GM12878 (cell line): ENCODE data around the gene FBXL12. TPM values are rescaled to one million over a fixed set of nuclear protein-coding genes. Genes with fewer than 3 reads are reported as not detected.

Experiments used
- CREM ChIP-seq: IDR thresholded peaks from 2 replicates; pipeline ENCODE4 v1.6.1; 2014; ENCODE audit warnings: antibody characterized with exemption, low read depth
- E2F8 ChIP-seq: fragments of 450-650 bp; IDR thresholded peaks from 2 replicates; pipeline ENCODE4 v1.6.1; 2018; ENCODE audit warnings: mild to moderate bottlenecking, low read depth, moderate library complexity; ENCODE audit not compliant: partially characterized antibody
- EED ChIP-seq: sonication (generic); IDR thresholded peaks from 2 replicates; pipeline ENCODE4 v1.6.1; 2016; ENCODE audit warnings: antibody characterized with exemption, low read depth
- FOXK2 ChIP-seq: fragments of 450-650 bp; IDR thresholded peaks from 2 replicates; pipeline ENCODE4 v1.6.1; 2017; ENCODE audit warnings: mild to moderate bottlenecking, moderate library complexity
- HCFC1 ChIP-seq: fragments of 150-350 bp; IDR thresholded peaks from 2 replicates; pipeline ENCODE4 v1.6.1; 2014; ENCODE audit warnings: low read length
- HDGF ChIP-seq: fragments of 450-650 bp; IDR thresholded peaks from 2 replicates; pipeline ENCODE4 v1.6.1; 2016; ENCODE audit warnings: antibody characterized with exemption
- IRF5 ChIP-seq: fragments of 450-650 bp; IDR thresholded peaks from 2 replicates; pipeline ENCODE4 v1.6.1; 2017; ENCODE audit warnings: borderline replicate concordance
- KAT2A ChIP-seq: conservative IDR thresholded peaks from 2 replicates; pipeline ENCODE4 v1.6.1; 2011; ENCODE audit warnings: low read depth, low read length; ENCODE audit not compliant: control insufficient read depth
- MAX ChIP-seq: IDR thresholded peaks from 2 replicates; pipeline ENCODE4 v1.6.1; 2012; ENCODE audit warnings: low read depth, low read length, improper control_type of control experiment
- NR2C1 ChIP-seq: fragments of 450-650 bp; IDR thresholded peaks from 2 replicates; pipeline ENCODE4 v1.6.1; 2017; ENCODE audit warnings: antibody characterized with exemption, mild to moderate bottlenecking, moderate library complexity
- POLR2AphosphoS2 ChIP-seq: IDR thresholded peaks from 2 replicates; pipeline ENCODE4 v1.6.1; 2011; ENCODE audit warnings: low read depth, mild to moderate bottlenecking, low read length, improper control_type of control experiment, moderate library complexity
- POU2F2 ChIP-seq: IDR thresholded peaks from 3 replicates; pipeline ENCODE4 v1.6.1; 2011; ENCODE audit warnings: low read depth, mild to moderate bottlenecking, low read length, borderline replicate concordance
- SKIL ChIP-seq: fragments of 450-650 bp; IDR thresholded peaks from 2 replicates; pipeline ENCODE4 v1.6.1; 2017; ENCODE audit warnings: mild to moderate bottlenecking, low read depth, inconsistent platforms; ENCODE audit not compliant: poor library complexity, severe bottlenecking
- SMARCA5 ChIP-seq: fragments of 450-650 bp; IDR thresholded peaks from 2 replicates; pipeline ENCODE4 v1.6.1; 2017; ENCODE audit warnings: mild to moderate bottlenecking
- SREBF1 ChIP-seq: IDR thresholded peaks from 2 replicates; pipeline ENCODE4 v1.6.1; 2012; ENCODE audit warnings: mild to moderate bottlenecking, low read length
- ZBTB11 ChIP-seq: fragments of 450-650 bp; formaldehyde crosslinking; IDR thresholded peaks from 2 replicates; pipeline ENCODE4 v1.5.0; 2022; ENCODE audit warnings: mild to moderate bottlenecking, missing genetic modification characterization
- ZNF384 ChIP-seq: IDR thresholded peaks from 2 replicates; pipeline ENCODE4 v1.6.1; 2012; ENCODE audit warnings: low read depth, mild to moderate bottlenecking, low read length, improper control_type of control experiment, borderline replicate concordance
- ZNF622 ChIP-seq: fragments of 450-650 bp; IDR thresholded peaks from 2 replicates; pipeline ENCODE4 v1.6.1; 2017; ENCODE audit warnings: mild to moderate bottlenecking, inconsistent platforms
- polyA plus RNA-seq, 11 experiments: library from polyadenylated mRNA; depleted of rRNA in 4 of 11; unstranded in 6 of 11; stranded (reverse) in 5 of 11; fragments of >200 nt; fragmentation: Nextera tagmentation in 4 of 11; fragmentation: Illumina TruSeq in 1 of 11; extraction: Ambion mirVana in 4 of 11; extraction: Trizol in 1 of 11; gene quantifications; 1 replicate in 1 of 11; 2 replicates in 10 of 11; pipeline versions ENCODE4 v1.2.1 to v1.2.3, GENCODE V29; 2011 to 2016; ENCODE audit warnings: inconsistent platforms in 2 of 11, missing spikeins in 2 of 11, low read depth in 1 of 11
- total RNA-seq, 4 experiments: library from RNA; depleted of rRNA in 3 of 4; stranded (reverse); fragments of >200 nt in 3 of 4; fragmentation: Illumina TruSeq in 1 of 4; extraction: Trizol in 1 of 4; gene quantifications; 2 replicates each; pipeline versions ENCODE4 v1.2.1 to v1.2.3, GENCODE V29; 2013 to 2021

The FBXL12 gene
- total and polyA plus RNA-seq, 10 of the 15 experiments (the other 5 are each of a cell fraction or from before 2014, with no cell fraction given), result 1.4 to 40.0 (median 23.2) TPM

GRCh38 chr19:9818734-9819595 lies at the start of gene FBXL12 (continued):
- TF ChIP-seq E2F8, result no peak
- no peak for TF ChIP-seq IRF5
- TF ChIP-seq CREM, result peak; percentile 71; the same call in 1 of the 2 replicates
- TF ChIP-seq HDGF, result peak; percentile 95
- no peak for TF ChIP-seq ZBTB11 (CRISPR knock-in tag)
- 0 out of 2 replicates have a peak, but pooled peaks have one; percentile 20 for TF ChIP-seq SREBF1
- no peak for TF ChIP-seq ZNF622
- no peak for TF ChIP-seq ZNF384
- peak; percentile 93 for TF ChIP-seq POLR2AphosphoS2
- no peak for TF ChIP-seq KAT2A
- peak; percentile 63; the same call in 1 of the 2 replicates for TF ChIP-seq SMARCA5
- peak; percentile 41 for TF ChIP-seq HCFC1
- peak; percentile 27; the same call in 1 of the 2 replicates for TF ChIP-seq EED
- TF ChIP-seq FOXK2, result no peak
- TF ChIP-seq SKIL, result no peak
- TF ChIP-seq MAX, result no peak
- 0 out of 3 replicates have a peak, but pooled peaks have one; percentile 50 for TF ChIP-seq POU2F2
- peak; percentile 82 for TF ChIP-seq NR2C1
